GM21360 (cell line): ENCODE measurements around the gene ODAD4.

Experiments
- ATAC-seq: cut with Tn5 transposase; IDR thresholded peaks from one replicate; pipeline ENCODE4 v1.9.1; 2021; ENCODE audit warnings: mild to moderate bottlenecking, moderate library complexity; ENCODE audit not compliant: unreplicated experiment

ODAD4 gene

GRCh38 chr17:41967921-41968578 lies 37.6 kb downstream of the ODAD4 start:
- ATAC-seq: no peak

- ATAC-seq: no peak
Measured at GRCh38 chr17:41968676-41969075, 38.3 kb downstream of the ODAD4 start.

GRCh38 chr17:41970901-41971331 lies 40.5 kb downstream of the ODAD4 start:
- ATAC-seq: no peak

- ATAC-seq: no peak
Measured at GRCh38 chr17:41971721-41972523, 41.5 kb downstream of the ODAD4 start.

- ATAC-seq: no peak
Measured at GRCh38 chr17:41972571-41973407, 42.4 kb downstream of the ODAD4 start.

- no peak for ATAC-seq
Measured at GRCh38 chr17:41973408-41973811, 43.0 kb downstream of the ODAD4 start.

- no peak for ATAC-seq
Measured at GRCh38 chr17:41974031-41974430, 43.6 kb downstream of the ODAD4 start.

- no peak for ATAC-seq
Measured at GRCh38 chr17:41974658-41975057, 44.2 kb downstream of the ODAD4 start.

GRCh38 chr17:41975099-41976083 lies 45.0 kb downstream of the ODAD4 start:
- ATAC-seq: no peak

GRCh38 chr17:41976142-41976768 lies 45.8 kb downstream of the ODAD4 start:
- no peak for ATAC-seq

- ATAC-seq: no peak
Measured at GRCh38 chr17:41977991-41978390, 47.6 kb downstream of the ODAD4 start.

- no peak for ATAC-seq
Measured at GRCh38 chr17:41982026-41982760, 51.8 kb downstream of the ODAD4 start.

GRCh38 chr17:41984454-41984853 lies 54.0 kb downstream of the ODAD4 start:
- no peak for ATAC-seq

- ATAC-seq: no peak
Measured at GRCh38 chr17:41985919-41986318, 55.5 kb downstream of the ODAD4 start.

- ATAC-seq: no peak
Measured at GRCh38 chr17:41986634-41987033, 56.2 kb downstream of the ODAD4 start.

- no peak for ATAC-seq
Measured at GRCh38 chr17:41987642-41988041, 57.2 kb downstream of the ODAD4 start.

GRCh38 chr17:41988418-41988817 lies 58.0 kb downstream of the ODAD4 start:
- no peak for ATAC-seq

- no peak for ATAC-seq
Measured at GRCh38 chr17:41989702-41990419, 59.4 kb downstream of the ODAD4 start.
